ENCODE results near the gene MTCL1.
A peak's percentile ranks its signal among the peaks of the same experiment; 100 is the strongest.

Gene MTCL1

GRCh38 chr18:8688216-8688800 is 17.0 kb upstream of the MTCL1 start:
- no peak for DNase-seq (ENCODE audit: low spot score)

GRCh38 chr18:8688816-8689215 is 16.5 kb upstream of the MTCL1 start:
- DNase-seq (ENCODE audit: low spot score): no peak

GRCh38 chr18:8689517-8689916 is 15.8 kb upstream of the MTCL1 start:
- DNase-seq (ENCODE audit: low spot score): no peak

GRCh38 chr18:8694891-8695290 is 10.5 kb upstream of the MTCL1 start:
- DNase-seq (ENCODE audit: low spot score): no peak

- DNase-seq (ENCODE audit: low spot score): no peak
Observed at GRCh38 chr18:8695932-8696517, 9.3 kb upstream of the MTCL1 start.

GRCh38 chr18:8696749-8697211 is 8.6 kb upstream of the MTCL1 start:
- DNase-seq (ENCODE audit: low spot score): peak; percentile 85

- DNase-seq (ENCODE audit: low spot score): no peak
Observed at GRCh38 chr18:8699126-8699525, 6.2 kb upstream of the MTCL1 start.

- DNase-seq (ENCODE audit: low spot score): peak; percentile 30
Observed at GRCh38 chr18:8699948-8700347, 5.4 kb upstream of the MTCL1 start.

GRCh38 chr18:8701546-8702118 is 3.7 kb upstream of the MTCL1 start:
- DNase-seq (ENCODE audit: low spot score): peak; percentile 78

GRCh38 chr18:8702668-8703067 is 2.7 kb upstream of the MTCL1 start:
- no peak for DNase-seq (ENCODE audit: low spot score)

GRCh38 chr18:8703092-8703709 is 2.2 kb upstream of the MTCL1 start:
- no peak for DNase-seq (ENCODE audit: low spot score)

GRCh38 chr18:8703781-8704301 is 1.5 kb upstream of the MTCL1 start:
- no peak for DNase-seq (ENCODE audit: low spot score)

- DNase-seq (ENCODE audit: low spot score): peak; percentile 98
Observed at GRCh38 chr18:8704361-8705237, 757 bp upstream of the MTCL1 start.

- no peak for DNase-seq (ENCODE audit: low spot score)
Observed at GRCh38 chr18:8705961-8706790, 820 bp downstream of the MTCL1 start.

- peak; percentile 62 for DNase-seq (ENCODE audit: low spot score)
Observed at GRCh38 chr18:8706791-8707555, 1.6 kb downstream of the MTCL1 start.

GRCh38 chr18:8707556-8708300 is 2.4 kb downstream of the MTCL1 start:
- DNase-seq (ENCODE audit: low spot score): peak; percentile 41

GRCh38 chr18:8708670-8709069 is 3.3 kb downstream of the MTCL1 start:
- no peak for DNase-seq (ENCODE audit: low spot score)

GRCh38 chr18:8709248-8710059 is 4.1 kb downstream of the MTCL1 start:
- DNase-seq (ENCODE audit: low spot score): no peak

- DNase-seq (ENCODE audit: low spot score): no peak
Observed at GRCh38 chr18:8711736-8712135, 6.4 kb downstream of the MTCL1 start.
